GM19324 (cell line): Measurements from ENCODE around the gene CAPN13.

Source experiments
- ATAC-seq: cut with Tn5 transposase; IDR thresholded peaks from one replicate; pipeline ENCODE4 v1.9.1; 2021; ENCODE audit warnings: mild to moderate bottlenecking, moderate library complexity; ENCODE audit not compliant: unreplicated experiment, low FRiP score

Gene CAPN13

GRCh38 chr2:30789670-30790210 lies 17.5 kb downstream of the CAPN13 start:
- ATAC-seq = no peak

DNA sequence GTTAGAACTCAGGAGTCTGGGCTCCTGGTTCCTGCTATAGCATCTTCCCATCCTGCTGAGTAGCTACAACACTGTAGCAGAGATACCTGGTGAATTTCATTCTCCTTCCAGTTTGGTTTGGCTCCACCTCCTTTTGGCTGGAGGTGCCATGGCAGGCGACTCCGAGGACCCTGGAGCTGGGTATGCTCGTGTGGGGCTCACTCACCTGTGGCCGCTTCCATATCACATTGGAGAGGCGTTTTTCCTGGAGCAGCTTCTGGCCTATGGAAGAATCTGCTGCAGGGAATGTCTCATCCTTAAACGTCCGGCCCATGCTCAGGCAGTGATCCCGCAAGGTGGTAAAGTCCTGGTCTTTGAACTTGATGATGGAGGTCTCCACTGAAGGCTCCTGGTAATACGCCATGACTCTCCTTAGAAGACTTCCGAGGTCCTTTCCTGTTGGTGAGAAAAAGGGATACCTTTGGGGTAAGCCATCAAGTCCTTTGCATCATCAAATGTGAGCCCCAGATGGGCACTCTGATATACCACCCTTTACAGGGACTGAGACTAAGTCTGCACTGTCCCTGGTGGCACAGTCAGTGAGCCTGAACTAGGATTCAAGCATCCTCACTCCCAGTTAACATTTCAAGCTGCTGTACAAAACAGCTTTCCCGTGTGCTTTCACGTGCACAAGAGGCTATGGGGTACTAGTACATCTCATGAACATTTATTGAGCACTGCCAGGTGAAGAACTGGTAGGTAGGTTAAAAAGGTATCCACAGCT lies 20.1 kb downstream of the CAPN13 start:
- ATAC-seq = no peak

DNA sequence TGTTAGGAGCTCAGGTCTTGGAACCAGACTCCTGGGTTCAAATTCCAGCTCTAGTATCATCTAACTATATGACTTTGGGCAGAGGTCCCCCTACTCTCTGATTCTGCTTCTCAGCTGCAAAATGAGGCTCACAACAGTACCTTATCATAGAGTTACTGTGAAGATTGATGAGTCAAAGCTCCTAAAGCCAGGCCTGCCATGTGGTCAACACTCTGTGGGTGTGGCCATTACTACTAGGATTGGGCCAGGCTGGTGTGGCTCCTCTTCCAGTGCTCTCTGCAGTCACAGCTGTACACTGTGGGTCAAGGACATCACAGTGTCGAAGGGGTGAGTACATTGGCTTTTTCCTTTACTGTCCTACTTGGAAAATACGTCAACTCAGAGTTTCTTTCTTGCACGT lies 22.6 kb downstream of the CAPN13 start:
- no peak for ATAC-seq

- ATAC-seq = no peak
Measured at GRCh38 chr2:30781961-30782533, 25.2 kb downstream of the CAPN13 start.

- no peak for ATAC-seq
Measured at GRCh38 chr2:30781451-30781850, 25.8 kb downstream of the CAPN13 start.

- no peak for ATAC-seq
Measured at GRCh38 chr2:30780776-30781330, 26.4 kb downstream of the CAPN13 start.

DNA sequence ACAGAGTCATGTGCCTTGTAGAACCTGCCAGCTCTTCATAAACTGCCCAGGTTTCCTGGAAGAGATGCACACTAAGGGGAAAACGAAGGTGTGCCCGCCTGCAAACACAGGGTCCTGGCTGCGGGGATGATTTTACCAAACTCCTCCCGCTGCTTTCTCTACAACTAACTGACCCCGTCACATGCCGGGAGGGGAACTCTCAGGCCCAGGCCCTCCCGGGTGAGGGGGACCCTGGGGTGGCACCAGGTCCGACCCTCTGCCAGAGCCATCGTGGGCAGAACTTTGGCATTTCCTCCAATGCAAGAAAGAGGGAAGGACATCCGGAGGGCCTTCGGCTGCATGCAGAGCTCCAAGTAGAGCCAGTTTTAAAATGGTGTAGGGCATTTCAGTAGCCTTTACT lies 28.6 kb downstream of the CAPN13 start:
- no peak for ATAC-seq

- no peak for ATAC-seq
Measured at GRCh38 chr2:30777661-30778505, 29.4 kb downstream of the CAPN13 start.

- ATAC-seq = no peak
Measured at GRCh38 chr2:30776831-30777635, 30.2 kb downstream of the CAPN13 start.

DNA sequence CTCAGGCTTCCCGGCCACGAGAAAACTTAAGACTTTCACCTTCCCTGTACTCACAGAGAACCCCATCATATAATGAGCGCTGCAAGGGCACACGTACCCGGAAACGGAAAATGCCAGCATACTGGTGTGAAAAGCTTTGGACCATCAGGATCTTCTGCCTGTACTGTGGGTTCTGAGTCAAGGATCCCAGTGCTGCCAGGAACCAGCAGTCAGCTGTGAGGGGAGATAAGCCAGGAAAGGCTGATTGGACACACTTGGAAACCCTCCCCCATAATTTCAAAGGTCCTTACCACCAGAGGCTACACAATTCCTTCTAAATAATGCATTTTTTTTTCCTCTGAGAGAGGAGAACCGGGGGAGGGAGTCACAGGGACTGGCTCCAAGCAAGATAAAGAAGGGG lies 31.4 kb downstream of the CAPN13 start:
- no peak for ATAC-seq

DNA sequence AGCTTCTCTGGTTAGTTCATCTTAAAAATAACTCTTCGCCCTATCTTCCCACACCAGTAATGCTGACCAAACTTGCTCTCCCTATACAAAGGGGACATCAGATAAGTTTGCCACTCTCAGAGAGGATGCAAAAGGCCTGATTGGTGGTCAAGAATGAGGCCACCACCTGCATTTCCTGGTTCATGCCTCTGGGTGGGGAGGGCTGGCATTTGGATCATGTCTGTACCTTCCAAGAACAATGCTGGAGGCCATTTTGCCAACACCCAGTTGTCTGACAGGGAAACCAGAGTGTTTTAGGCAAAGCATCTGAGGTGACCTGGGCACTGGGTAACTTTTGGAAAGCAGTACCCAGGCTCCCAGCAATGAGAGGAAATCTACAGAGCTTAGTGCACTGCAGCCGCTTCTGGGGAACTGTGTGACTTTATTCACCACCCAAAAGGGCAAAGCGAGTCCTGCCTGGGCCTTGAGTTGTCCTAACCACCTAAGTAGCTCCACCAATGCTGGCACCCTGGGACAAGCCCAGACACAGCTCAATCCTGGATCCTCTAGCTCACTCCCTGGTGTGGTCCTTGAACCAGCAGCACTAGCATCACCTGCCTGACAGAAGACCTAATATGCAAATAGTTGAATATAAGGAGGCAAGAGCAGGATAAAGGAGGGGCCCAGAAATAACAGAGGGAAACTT lies 35.1 kb downstream of the CAPN13 start:
- no peak for ATAC-seq

GRCh38 chr2:30770816-30771576 lies 36.2 kb downstream of the CAPN13 start:
- no peak for ATAC-seq

DNA sequence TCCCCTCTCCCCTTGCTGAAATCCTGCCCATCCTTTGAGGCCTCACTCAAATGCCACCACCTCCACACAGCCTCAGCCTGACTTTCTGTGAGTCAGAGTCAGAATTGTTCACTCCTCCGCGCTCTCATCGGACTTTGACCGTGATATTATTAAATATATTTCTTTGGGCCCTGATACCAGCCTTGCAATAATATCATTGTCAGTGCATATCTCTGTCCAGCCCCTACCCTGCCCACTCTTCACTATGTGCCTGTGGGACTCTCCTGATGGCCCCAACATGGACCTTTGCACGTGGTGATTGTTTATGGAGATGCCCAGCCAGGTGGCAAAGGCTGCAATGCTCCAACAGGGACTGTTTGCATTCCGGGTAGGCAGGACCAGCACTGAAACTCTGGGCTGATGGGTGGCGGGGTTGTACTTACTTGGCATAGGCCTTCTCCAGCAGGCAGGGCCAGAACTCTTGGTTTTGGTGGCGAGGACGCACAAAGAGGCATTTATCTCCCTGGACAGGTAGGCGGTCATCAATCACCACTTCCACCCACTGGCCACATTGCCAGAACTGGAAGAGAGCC lies 37.3 kb downstream of the CAPN13 start:
- ATAC-seq = no peak

GRCh38 chr2:30769481-30769780 lies 37.8 kb downstream of the CAPN13 start:
- no peak for ATAC-seq

DNA sequence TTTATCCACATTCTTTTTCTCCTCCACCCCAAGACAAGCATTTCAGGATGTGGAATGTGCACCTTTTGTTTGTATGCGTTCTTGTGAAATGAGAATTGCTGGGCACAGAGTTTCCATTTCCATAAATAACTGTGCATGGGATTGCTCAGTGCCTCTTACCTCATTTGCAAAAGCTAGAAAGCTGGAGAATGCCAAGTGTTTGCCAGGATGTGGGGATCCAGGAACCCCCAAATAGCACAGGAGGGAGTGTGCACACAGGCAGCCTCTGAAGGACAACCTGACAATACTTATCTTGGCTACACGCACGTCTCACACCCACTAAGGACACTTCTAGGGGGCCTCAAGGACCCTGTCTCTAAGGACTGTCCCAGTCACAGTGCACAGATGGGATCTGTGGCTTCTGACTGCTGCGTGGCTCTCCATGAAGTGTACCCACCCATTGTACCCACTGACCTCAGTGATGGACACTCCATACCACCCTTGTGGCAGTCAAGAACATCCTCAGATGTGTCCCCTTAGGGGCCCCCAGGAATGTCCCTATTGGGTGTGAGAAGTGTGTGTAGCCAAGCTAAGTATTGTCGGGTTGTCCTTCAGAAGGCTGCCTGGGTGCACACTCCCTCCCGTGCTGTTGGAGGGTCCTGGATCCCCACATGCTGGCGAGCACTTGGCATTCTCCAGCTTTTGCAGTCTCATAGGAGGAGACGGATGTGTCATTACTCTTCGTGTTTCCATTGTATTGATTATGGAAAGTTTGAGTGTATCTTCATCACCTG lies 38.4 kb downstream of the CAPN13 start:
- ATAC-seq = no peak

GRCh38 chr2:30768036-30768686 lies 39.1 kb downstream of the CAPN13 start:
- ATAC-seq = no peak

GRCh38 chr2:30766666-30767065 lies 40.6 kb downstream of the CAPN13 start:
- ATAC-seq = no peak
